LNCAP (cell line): ENCODE data around the gene MPPED2.

Experiments used
- CTCF ChIP-seq: fragments of 450-650 bp; IDR thresholded peaks from 2 replicates; pipeline ENCODE4 v1.5.1; 2017; ENCODE audit warnings: mild to moderate bottlenecking

MPPED2 gene

GRCh38 chr11:30424844-30425243 is 161.3 kb downstream of the MPPED2 start:
- no peak for TF ChIP-seq CTCF

DNA sequence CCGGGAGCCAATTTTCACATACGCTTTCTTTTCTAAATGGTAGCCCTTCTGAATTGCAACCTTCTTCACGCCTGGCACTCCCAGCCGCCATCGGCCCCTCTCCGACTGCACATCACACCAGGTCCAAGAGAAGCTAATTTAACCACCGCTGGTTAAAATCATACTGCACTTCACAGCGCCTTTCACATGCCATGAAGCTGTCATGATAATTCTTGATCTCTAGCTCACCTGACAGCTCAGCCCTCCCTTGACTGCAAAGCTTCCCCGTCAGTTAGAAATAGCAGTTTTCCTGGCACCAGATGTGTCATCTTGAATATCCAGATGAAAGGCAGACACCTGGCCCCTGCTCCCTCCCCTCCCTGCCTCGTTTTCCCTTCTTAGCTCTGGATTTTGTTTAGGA is 161.8 kb downstream of the MPPED2 start:
- no peak for TF ChIP-seq CTCF

DNA sequence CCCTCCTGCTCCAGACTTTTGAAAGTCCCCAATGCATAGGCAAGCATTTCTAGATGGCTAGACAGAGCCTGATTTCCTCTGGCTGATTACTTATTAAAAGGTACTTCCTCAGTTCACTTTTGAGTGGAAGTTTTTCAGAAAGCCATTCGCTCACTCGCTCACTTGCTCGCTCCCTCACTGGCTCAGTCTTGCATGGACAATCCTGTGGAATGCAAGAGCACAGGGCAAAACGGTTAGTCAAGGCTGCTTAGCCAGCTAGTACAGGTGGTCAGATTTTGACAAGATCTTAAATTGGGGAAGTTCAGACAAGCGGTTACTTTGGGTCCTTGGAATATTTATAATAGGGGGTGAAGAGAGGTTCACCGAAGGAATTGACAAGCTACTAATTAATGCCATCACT is 162.3 kb downstream of the MPPED2 start:
- TF ChIP-seq CTCF, result no peak

- no peak for TF ChIP-seq CTCF
Measured at GRCh38 chr11:30423279-30423648, 162.9 kb downstream of the MPPED2 start.

GRCh38 chr11:30422447-30423278 is 163.5 kb downstream of the MPPED2 start:
- no peak for TF ChIP-seq CTCF

- TF ChIP-seq CTCF, result no peak
Measured at GRCh38 chr11:30420233-30420787, 165.8 kb downstream of the MPPED2 start.

DNA sequence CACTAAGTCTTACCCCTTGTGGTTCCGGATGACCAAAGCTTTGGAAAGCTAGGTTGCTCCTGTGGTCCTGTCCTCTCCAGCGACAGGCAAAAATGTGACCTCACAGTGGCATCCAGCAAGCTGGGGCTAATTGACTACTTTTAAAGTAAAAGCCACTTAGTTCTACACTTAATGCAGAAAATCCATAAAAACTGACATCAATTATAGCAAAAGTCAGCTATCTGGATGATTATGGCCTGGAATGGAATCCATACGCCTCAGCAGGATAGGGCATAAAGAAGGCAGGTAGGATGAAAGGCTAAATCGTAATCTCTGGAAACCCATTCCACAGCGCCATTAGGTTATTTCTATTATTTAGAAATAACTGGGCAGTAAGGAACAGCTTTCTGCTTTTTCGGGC is 171.3 kb downstream of the MPPED2 start:
- no peak for TF ChIP-seq CTCF
